TTC549 (cell line): ENCODE results near the gene KCTD5.
"Not testable (repeated sequence)": the region's sequence is repeated elsewhere in the genome, so short reads cannot be mapped to it uniquely, and the experiment has no call there.

Source experiments
- FAIRE-seq: peaks from 2 replicates; lab custom pipeline; 2012; peaks lifted over from hg19 to GRCh38; lab: Jason Lieb, UNC

KCTD5 gene

DNA sequence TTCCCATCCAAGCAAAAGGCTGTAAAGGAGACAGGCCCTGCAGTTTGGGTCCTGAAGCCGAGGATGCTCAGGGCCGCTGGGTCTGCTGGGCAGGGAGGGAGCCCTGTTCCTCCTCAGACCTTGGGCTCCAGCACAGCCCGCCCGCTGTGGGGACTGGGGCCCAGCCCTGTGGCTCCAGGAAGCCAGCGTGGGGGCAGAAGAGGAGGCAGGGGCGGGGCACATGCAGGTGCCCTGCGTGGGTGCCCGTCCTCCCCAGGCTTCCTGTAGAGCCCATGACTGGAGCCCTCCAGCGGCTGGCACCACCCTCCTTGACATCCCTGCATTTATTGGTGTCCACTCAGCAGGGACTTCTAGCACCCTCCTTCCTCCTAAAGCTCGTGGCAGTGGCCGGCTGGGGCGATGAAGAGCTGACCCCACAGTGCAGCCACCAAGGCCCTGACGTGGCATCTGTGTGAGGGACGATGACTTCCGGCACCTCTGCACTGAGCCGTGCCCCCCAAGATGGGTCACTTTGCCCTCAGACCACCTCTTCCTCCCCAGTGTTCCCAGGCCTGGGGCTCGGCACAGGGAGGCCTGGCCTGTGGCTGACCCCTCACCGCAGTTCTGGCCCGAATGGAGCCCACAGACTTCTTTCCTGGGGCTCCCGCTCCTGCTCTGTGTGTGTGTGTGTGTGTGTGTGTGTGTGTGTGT lies 27.8 kb downstream of the KCTD5 start:
- FAIRE-seq: no peak

DNA sequence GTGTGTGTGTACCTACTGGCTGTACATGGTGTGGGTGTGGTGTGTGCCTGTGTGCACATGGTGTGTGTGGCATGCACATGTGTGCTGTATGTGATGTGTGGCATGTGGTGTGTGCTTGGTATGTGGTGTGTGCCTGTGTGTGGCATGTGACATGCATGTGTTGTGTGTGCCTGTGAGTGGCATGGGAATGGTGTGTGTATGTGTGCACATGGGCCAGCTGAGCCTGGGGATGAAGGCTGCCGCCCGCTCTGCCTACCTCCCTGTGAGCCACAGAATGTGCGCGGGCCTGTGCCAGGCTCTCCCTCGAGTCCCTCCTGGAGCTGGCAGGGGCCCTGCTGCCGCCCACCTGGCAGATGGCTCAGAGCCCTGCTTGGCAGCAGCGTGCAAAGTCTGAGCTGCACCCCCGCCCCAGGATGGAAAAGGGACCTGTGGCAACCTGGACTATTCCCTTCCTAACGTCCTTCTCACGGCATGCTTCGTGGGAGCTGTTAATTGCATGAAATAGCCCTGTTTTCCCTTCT lies 28.4 kb downstream of the KCTD5 start:
- no peak for FAIRE-seq

DNA sequence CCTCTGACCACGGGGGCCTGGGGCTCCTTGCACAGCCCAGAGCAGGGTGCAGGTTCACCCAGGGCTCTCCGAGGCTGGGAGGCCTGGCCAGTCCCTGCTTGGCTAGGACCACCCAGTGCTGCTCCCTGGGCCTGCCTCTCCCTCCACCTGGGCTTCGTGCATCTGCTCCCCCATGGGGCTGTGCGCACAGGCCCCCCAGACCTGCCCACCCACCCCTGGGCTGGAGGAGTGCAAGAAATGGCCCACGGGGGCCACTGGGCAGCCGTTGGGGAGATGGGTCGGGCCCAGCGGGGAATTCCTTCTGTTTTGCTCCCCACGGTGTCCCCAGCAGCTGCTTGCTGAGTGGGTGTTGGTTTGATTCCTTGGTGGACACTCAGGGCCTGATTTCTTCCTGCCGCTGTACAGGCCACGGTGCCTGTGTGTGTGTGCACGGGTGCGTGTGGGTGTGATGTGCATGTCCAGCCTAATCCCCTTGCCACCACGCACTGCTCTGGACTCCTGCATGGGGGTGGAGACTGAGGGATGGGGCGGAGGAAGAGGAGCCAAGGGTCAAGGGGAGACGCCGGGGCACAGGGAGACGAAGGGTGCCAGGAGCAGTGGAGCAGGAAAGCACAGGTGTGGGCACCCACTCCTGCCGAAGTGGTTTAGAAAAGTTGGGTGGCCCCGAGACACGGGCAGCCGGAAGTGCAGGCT lies 29.2 kb downstream of the KCTD5 start:
- no peak for FAIRE-seq

- no peak for FAIRE-seq
These were observed 29.7 kb downstream of the KCTD5 start for GRCh38 chr16:2712063-2712441.

DNA sequence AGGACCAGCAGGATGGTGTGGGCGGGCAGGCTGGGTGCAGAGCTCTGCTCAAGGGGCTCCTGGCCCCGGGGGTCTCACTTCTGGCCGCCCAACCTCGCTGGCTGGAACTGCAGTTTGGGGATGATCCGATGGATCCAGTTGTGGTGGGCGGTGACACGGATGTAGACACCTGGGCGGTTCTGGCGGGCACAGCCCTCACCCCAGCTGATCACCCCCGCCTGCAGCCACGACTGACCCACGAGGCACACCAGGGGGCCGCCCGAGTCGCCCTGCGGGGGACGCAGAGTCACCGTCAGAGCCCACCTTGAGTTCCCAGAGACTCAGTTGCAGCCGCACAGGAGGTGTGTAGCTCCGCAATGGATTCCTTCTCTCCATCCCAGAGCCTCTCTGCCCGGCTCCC lies 30.2 kb downstream of the KCTD5 start:
- no peak for FAIRE-seq

GRCh38 chr16:2713523-2713922 lies 31.2 kb downstream of the KCTD5 start:
- no peak for FAIRE-seq

- no peak for FAIRE-seq
These were observed 31.9 kb downstream of the KCTD5 start for GRCh38 chr16:2713985-2714774.

- FAIRE-seq: no peak
These were observed 32.7 kb downstream of the KCTD5 start for GRCh38 chr16:2715064-2715463.

GRCh38 chr16:2715519-2715918 lies 33.2 kb downstream of the KCTD5 start:
- FAIRE-seq: no peak

DNA sequence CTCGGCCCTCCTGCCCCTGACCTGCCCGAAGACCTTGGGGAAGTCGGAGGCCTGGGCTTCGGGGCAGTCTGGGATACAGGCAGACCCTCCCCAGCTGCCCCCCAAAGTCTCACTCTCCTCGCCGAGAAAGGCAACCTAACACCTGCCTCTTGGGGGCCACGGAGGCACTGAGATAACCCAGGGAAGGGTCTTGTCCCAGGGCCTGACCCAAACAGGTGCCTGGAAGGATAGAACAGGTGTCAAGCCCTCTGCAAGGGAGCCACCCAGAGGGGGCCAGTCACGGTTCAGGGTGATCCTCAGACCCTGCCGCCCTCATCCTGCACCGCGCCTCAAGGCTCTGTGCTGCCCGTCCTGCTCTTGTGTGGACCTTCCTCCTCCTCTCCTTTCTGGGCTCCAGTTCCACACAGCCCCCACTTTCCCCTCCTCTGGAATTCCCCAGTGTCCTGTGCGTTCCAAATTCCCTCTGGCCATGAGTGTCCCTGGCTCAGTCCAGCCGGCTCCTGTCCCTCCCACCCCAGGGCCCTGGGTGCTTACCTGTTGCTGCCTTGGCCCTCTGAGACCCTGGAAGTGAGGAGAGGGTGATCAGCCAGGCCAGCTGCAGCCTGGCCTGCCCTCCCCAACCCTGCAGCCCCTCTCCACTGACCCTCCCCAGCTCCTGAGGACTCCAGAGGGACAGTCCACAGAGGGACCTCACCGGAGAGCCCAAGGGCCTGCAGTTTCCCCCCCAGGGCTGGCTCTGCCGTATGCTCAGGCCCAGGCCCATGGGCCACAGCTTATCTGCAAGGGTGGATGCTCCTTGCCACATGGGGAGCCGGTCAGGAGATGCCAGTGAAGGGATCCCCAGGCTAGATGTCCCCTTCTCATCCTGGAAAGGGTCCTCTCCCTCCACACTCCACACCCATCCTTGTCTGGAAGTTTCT lies 33.9 kb downstream of the KCTD5 start:
- no peak for FAIRE-seq

DNA sequence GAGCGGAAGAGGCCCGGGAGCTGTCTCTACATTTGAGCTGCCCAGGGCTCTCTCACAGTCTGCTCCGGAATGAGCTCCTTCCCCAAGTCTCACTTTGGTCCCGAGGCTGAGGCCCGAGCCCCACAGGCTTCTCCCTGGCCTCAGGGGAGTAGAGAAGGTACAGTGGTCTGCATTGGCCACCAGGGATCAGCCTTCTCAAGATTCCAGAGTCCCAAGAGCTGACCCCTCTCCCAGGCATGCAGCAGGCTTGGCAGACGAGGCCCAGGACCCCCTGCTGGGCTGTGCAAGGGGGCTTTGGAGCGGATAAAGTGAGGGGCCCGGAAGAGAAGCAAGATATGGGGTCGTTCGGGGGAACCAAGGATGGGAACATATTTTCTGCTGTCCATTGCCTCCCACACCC lies 34.6 kb downstream of the KCTD5 start:
- FAIRE-seq: no peak

DNA sequence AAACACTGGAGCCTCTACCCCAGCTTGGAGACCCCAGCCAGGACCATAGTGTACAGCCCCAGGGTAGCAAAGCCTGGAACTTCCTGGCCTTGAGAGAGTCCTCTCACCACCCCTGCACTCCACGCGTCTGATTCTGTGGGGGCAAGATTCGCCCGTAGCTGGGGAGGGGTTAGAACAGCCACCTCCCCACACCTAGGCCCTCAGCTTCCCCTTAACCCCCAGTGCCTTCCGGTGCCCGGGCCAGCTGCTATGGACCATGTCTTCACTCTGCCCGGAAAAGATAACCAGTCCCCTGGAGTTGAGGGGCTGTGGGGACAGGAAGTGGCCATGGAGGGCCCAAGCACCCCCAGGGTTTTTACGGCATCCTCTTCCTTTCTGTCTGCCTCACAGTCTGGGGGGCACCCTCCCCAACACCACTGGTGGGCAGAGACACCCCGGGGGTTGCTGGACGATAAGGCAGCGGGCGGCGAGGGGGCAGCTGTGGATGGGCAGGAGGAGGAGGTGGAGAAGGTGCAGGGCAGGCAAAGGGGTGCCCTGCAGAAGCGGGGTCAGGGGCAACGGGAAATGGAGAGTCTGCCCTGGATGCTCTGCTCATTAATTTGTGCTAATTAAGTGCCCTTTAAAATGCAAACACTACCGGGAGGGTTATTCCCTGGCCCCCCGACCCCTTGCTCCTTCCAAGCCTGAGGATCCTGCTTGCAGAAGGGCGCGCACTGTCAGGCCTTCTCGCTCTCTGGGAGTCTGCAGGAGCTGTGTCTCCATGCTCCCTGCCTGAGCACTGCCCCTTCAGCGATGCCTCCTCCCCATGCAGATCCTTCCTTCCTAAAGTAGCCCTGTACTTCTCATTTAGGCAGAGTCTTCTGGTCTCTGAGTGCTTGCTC lies 35.3 kb downstream of the KCTD5 start:
- no peak for FAIRE-seq

DNA sequence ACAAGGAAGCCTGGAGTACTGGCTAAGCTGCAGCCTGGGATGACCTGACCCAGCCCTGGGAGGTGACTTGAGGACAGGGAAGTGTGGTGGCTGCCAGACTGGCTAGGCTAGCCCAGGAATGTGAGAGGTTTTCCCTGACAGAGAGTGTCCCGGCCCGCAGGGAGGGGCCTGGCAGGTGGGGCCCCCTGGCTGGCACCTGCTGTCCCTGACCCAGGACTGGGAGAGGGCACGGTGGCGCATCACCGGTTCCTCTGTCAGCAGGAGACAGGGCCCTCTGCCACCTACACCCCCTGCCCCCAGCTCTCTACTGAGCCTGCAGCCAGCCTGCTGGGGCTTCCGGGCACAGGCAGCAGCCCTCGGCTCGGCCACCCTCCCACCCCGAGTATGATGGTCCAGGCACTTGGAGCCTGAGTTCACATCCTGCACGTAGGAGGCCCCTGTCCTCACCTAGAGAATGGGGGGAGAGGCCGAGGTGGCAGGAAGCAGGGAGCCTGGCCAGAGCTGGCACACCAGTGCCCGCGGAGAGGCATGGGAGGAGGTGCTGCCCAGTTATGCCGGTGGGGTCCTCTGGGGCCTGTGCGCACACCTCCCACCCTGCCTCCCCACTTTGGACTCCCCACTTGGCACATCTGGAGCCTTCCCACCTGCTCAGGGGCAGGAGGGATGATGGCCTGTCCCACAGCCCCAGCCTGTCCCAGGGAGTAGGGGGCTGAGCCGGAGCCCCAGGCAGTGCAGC lies 37.2 kb downstream of the KCTD5 start:
- FAIRE-seq: no peak

GRCh38 chr16:2720064-2720457 lies 37.7 kb downstream of the KCTD5 start, which contains the start of gene PRSS27:
Gene PRSS27 (minus strand): TSS chr16:2720224. CDS start chr16:2720160, 64 bp downstream.
- no peak for FAIRE-seq

- FAIRE-seq: no peak
These were observed 38.7 kb downstream of the KCTD5 start for GRCh38 chr16:2720719-2721633.

DNA sequence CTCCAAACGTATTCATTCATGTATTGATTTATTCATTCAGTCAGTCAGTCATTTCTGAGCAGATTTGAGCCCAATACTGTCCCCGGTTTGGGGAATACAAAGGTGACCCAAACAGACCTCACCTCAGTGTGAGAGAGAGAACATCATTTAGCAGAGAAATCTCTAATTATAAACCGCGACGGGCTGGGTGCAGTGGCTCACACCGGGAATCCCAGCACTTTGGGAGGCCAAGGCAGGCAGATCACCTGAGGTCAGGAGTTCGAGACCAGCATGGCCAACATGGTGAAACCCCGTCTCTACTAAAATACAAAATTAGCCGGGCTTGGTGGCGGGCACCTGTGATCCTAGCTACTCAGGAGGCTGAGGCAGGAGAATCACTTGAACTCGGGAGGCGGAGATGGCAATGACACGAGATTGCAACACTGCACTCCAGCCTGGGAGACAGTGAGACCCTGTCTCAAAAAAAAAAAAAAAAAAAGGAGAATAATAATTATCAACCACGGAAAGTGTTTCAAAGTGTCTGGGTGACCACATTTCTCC lies 39.4 kb downstream of the KCTD5 start:
- FAIRE-seq: not testable (repeated sequence)

GRCh38 chr16:2724088-2724676 lies 41.9 kb downstream of the KCTD5 start:
- FAIRE-seq: no peak

DNA sequence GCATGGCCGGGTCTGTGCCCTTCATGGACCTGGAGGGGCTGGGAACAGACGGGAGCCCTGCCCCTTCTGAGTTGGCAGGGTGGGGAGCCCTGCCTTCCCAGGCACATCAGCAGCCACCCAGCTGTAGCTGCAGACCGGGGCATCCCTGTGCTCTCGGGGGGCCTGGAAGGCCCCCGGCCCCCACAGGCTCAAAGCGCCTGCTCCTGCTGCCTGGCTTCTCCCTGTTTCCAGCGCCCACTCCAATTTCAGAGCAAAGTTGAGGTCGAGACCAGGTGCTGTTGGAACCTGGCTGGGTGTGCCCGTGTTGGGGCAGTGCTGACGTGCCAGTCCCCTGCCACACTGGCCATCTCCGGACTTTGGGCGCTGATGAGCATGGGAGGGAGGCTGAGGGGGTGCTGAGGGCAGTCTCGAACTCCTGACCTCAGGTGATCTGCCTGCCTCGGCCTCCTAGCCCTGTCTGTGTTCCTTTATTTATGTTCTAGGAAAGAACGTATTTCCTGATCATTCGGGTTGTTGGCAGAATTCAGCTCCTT lies 42.6 kb downstream of the KCTD5 start:
- FAIRE-seq: no peak
